ENCODE data around the gene GABARAP.

The GABARAP gene

DNA sequence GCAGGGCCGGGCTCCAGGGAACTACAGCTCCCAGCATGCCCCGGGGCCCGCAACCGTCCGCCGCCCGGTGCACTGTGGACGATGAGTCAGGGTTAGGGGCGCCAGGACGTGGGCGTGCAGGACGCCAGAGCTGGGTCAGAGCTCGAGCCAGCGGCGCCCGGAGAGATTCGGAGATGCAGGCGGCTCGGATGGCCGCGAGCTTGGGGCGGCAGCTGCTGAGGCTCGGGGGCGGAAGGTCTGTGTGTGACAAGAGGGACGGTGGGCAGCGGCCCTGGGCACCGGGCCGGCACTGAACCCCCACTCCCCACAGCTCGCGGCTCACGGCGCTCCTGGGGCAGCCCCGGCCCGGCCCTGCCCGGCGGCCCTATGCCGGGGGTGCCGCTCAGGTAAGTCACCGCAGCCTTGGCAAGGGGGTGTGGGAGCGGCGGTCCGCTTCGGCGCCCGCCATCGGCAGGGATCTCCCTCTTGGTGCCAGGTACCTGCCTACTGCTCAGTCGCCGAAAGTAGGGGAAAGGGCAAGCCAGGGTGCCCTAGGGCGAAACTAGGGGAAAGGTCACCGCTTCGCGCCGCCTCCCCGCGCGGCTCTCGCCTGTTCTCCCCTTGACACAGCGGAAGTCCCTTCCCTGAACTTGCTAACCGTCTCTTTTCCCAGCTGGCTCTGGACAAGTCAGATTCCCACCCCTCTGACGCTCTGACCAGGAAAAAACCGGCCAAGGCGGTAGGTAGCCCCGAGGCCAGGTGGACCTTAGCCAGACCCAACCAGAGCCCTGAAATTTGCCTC is 22.2 kb downstream of the GABARAP start, which contains the start of the genes ACADVL and DLG4:
Gene ACADVL (plus strand): TSS at position 127 of the 781 bp plus-strand sequence. CDS start 47 bp downstream, at position 174.
Gene DLG4 (minus strand): TSS at position 25 of the 781 bp plus-strand sequence.
- TF ChIP-seq, protein P1, sequence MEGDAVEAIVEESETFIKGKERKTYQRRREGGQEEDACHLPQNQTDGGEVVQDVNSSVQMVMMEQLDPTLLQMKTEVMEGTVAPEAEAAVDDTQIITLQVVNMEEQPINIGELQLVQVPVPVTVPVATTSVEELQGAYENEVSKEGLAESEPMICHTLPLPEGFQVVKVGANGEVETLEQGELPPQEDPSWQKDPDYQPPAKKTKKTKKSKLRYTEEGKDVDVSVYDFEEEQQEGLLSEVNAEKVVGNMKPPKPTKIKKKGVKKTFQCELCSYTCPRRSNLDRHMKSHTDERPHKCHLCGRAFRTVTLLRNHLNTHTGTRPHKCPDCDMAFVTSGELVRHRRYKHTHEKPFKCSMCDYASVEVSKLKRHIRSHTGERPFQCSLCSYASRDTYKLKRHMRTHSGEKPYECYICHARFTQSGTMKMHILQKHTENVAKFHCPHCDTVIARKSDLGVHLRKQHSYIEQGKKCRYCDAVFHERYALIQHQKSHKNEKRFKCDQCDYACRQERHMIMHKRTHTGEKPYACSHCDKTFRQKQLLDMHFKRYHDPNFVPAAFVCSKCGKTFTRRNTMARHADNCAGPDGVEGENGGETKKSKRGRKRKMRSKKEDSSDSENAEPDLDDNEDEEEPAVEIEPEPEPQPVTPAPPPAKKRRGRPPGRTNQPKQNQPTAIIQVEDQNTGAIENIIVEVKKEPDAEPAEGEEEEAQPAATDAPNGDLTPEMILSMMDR (IDR thresholded peaks at IDR 0.05; ENCODE audit: extremely low read depth, missing control alignments): no peak
- DNase-seq (ENCODE audit: low spot score): peak; percentile 94

DNA sequence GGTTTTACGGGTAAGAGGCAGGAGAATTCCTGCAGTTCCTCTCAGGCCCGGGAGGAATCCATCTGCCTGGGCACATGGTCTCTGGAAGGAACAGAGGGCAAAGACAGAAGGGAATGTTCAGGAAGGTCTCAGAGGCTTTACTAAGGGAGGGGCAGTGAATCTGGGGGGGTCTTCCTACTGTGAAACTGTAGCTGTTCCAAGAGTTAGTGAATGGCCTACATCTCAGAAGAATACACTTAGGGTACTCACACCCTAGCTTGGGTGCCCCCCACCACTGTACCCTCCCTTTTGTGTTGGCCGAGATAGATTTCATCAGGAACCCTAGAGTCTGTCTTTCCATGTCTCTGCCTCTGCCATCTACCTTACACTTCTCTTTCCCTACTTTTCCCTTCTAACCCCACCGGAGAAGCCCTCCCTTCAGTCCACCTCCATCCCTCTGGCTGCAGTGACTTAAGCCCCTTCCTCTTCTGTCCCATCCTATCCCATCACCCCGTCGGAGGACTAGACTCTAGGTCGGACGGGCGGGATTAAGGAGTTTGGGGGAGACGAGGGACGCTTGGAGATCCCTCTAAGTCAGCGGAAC is 22.9 kb downstream of the GABARAP start:
- TF ChIP-seq, protein P1 (IDR thresholded peaks at IDR 0.05; ENCODE audit: extremely low read depth, missing control alignments): no peak
- no peak for DNase-seq (ENCODE audit: low spot score)

DNA sequence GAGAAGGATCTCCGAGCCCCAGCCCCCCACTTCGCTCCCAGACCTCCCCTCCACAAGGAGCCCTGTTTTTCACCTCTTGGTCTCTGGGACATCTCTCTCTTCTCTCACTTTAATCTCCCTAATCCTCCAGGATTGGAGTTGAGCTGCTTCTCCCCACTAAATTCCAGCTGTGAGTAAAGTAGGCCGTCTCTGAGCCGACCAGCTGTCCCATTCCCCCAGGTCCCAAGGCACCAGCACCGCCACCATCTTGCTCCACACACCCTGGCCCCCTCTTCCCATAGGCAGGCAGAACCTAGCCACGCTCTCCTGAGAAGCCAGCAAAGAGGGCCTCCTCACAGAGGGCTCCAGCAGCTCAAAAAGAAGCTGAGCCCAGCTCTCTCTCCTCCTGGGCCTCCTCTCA is 23.5 kb downstream of the GABARAP start:
- TF ChIP-seq, protein P1 (IDR thresholded peaks at IDR 0.05; ENCODE audit: extremely low read depth, missing control alignments): no peak
- DNase-seq (ENCODE audit: low spot score): no peak

DNA sequence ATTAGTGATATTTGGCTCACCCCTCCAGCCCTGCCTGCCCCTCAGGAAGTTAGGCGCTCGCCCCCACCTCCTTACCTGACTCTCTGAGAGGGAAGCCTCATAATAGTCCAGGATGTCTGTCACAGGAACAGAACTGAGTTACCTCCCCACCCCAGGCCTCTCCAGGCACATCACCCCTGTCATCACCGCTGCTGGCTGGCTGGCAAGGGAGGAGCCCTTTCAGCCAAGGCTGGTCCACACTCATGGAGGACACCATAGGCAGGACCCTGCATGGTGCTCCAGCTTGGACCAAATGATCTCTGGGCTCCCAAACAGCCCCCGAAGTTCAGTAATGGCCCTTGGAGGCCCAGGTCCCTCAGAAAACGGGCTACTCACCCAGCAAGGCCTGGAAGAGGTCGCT is 24.1 kb downstream of the GABARAP start:
- no peak for DNase-seq (ENCODE audit: low spot score)
- TF ChIP-seq, protein P1 (IDR thresholded peaks at IDR 0.05; ENCODE audit: extremely low read depth, missing control alignments): no peak

DNA sequence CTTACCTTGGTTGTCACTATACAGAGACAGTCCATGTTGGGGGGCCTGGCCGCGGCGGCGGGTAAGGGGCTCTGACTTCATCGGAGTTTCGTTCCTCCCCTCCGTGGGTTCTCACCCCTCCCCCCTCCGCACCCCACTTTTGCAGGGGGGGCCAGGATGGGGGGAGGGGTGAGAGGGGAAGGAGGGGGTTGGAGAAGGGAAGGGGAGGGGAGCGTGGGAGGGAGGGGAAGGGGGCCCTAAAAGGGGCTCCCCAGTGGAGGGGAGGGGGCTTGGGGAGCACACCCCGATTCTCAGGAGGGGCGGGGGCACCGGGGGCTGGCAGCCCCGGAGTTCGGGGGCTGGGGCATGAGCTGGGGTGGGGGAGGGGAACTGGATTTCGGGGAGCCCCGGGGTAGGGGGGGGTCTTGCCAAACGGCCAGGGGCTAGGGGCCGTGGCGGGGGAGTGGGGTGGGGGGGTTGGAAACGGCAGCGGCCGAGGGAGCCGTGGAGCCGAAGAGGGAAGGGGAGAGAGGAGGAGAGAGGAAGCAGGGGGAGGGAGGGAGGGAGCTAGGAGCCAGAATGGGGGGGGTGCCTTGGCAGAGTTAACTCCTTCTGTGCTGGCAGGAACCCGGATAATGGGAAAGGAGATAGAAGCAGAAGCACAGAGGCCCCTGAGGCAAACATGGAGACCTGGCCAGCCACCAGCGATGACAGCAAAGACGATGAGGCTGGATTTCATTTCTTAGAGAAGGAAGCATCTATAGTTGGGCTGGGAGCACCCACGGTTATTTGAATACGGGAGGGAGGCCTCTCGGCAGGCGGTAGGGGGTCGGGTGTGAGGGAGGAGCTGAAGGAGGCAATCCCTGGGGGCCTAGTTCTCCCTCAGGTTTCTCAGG is 24.9 kb downstream of the GABARAP start:
- DNase-seq (ENCODE audit: low spot score): peak; percentile 46
- TF ChIP-seq, protein P1 (IDR thresholded peaks at IDR 0.05; ENCODE audit: extremely low read depth, missing control alignments): no peak

DNA sequence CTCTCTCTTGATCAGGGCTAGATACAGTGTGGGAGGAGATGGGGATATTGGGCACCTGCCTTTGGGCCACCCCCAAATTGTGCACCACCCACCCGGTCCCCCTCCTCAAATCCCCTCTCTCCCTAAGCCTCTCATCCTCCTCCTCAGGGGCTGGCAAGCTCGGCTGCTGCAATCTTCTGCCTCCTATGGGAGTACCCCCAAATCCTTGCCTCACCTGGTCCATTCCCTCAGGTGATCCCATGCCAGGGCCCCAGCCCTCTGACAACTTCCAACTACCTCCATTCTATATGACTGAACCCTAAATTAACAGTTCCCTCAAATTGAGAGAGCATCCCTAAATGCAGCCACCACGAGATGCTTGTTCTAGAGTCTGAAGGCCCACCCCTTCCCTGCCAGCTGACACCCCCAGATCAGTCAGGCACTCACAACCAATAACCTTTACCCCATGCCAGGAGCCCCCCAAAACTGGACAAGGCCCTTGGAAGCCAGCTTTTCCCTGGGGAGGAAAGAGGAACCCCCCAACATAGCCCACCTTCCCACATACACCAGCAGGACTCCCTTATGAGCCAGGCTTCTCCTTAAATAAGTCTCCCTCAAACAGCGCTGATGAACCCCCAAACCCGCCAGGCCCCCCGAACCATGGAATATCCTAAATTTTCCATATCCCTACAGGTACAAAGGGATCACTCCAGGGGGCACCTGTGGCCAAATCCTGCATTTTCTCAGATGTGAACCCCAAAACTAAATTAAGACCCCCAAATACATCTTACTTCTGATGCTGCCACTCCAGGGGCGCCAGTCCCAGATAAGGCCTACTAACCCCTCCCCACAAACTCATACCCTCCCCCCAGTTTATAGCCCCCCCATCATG is 25.8 kb downstream of the GABARAP start:
- TF ChIP-seq, protein P1 (IDR thresholded peaks at IDR 0.05; ENCODE audit: extremely low read depth, missing control alignments): no peak
- DNase-seq (ENCODE audit: low spot score): no peak

Measured in GM20000 (cell line).